SK-N-SH (cell line): ENCODE results near the gene WBP1L.

Experiments
- CTCF ChIP-seq: fragments of 200-600 bp; sonication (generic); IDR thresholded peaks from 2 replicates; pipeline ENCODE4 v1.6.1; 2017; ENCODE audit warnings: antibody characterized with exemption, mild to moderate bottlenecking, moderate library complexity
- ELF1 ChIP-seq: IDR thresholded peaks from 2 replicates; pipeline ENCODE4 v1.4.0; 2012
- EP300 ChIP-seq, 2 experiments: IDR thresholded peaks; 2 replicates each; pipeline versions ENCODE4 v1.4.0 to v1.6.1; 2012; ENCODE audit warnings: borderline replicate concordance in 1 of 2, low read depth in 1 of 2, low read length in 1 of 2
- FOXM1 ChIP-seq: IDR thresholded peaks from 2 replicates; pipeline ENCODE4 v1.4.0; 2012; ENCODE audit warnings: low read depth, mild to moderate bottlenecking
- GABPA ChIP-seq: IDR thresholded peaks from 2 replicates; pipeline ENCODE4 v1.4.0; 2012; ENCODE audit warnings: low read depth, mild to moderate bottlenecking
- JUND ChIP-seq: IDR thresholded peaks from 2 replicates; pipeline ENCODE4 v1.4.0; 2012
- POLR2AphosphoS5 ChIP-seq: IDR thresholded peaks from 2 replicates; pipeline ENCODE4 v1.6.1; 2012; ENCODE audit warnings: low read depth, low read length
- YY1 ChIP-seq: IDR thresholded peaks from 2 replicates; pipeline ENCODE4 v1.4.0; 2012; ENCODE audit warnings: low read depth, mild to moderate bottlenecking
- TF ChIP-seq, protein P1 (sequence below): IDR thresholded peaks from 2 replicates; pipeline ENCODE4 v1.6.1; 2012; ENCODE audit warnings: mild to moderate bottlenecking, low read depth, low read length, moderate library complexity

- TF ChIP-seq, protein P1, sequence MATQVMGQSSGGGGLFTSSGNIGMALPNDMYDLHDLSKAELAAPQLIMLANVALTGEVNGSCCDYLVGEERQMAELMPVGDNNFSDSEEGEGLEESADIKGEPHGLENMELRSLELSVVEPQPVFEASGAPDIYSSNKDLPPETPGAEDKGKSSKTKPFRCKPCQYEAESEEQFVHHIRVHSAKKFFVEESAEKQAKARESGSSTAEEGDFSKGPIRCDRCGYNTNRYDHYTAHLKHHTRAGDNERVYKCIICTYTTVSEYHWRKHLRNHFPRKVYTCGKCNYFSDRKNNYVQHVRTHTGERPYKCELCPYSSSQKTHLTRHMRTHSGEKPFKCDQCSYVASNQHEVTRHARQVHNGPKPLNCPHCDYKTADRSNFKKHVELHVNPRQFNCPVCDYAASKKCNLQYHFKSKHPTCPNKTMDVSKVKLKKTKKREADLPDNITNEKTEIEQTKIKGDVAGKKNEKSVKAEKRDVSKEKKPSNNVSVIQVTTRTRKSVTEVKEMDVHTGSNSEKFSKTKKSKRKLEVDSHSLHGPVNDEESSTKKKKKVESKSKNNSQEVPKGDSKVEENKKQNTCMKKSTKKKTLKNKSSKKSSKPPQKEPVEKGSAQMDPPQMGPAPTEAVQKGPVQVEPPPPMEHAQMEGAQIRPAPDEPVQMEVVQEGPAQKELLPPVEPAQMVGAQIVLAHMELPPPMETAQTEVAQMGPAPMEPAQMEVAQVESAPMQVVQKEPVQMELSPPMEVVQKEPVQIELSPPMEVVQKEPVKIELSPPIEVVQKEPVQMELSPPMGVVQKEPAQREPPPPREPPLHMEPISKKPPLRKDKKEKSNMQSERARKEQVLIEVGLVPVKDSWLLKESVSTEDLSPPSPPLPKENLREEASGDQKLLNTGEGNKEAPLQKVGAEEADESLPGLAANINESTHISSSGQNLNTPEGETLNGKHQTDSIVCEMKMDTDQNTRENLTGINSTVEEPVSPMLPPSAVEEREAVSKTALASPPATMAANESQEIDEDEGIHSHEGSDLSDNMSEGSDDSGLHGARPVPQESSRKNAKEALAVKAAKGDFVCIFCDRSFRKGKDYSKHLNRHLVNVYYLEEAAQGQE = no peak
- TF ChIP-seq YY1 (no peak), GABPA (no peak), CTCF (no peak), POLR2AphosphoS5 (no peak), JUND (no peak), ELF1 (no peak), EP300 (IDR thresholded peaks at IDR 0.05; ENCODE audit: borderline replicate concordance in 1 of 2, low read depth in 1 of 2, low read length in 1 of 2) (no peak), FOXM1 (no peak)
Observed at GRCh38 chr10:102740229-102740628, 3.5 kb upstream of the WBP1L start.
